Measurements from ENCODE around the gene KCNH1.

GRCh38 chr1:210980082-210980481, 153.9 kb downstream of the KCNH1 start:
- TF ChIP-seq, protein P1, sequence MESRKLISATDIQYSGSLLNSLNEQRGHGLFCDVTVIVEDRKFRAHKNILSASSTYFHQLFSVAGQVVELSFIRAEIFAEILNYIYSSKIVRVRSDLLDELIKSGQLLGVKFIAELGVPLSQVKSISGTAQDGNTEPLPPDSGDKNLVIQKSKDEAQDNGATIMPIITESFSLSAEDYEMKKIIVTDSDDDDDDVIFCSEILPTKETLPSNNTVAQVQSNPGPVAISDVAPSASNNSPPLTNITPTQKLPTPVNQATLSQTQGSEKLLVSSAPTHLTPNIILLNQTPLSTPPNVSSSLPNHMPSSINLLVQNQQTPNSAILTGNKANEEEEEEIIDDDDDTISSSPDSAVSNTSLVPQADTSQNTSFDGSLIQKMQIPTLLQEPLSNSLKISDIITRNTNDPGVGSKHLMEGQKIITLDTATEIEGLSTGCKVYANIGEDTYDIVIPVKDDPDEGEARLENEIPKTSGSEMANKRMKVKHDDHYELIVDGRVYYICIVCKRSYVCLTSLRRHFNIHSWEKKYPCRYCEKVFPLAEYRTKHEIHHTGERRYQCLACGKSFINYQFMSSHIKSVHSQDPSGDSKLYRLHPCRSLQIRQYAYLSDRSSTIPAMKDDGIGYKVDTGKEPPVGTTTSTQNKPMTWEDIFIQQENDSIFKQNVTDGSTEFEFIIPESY (IDR thresholded peaks at IDR 0.05) = no peak
- no peak for TF ChIP-seq CTCF (IDR thresholded peaks at IDR 0.05; ENCODE audit: low read depth, low read length, missing input control)
- no peak for TF ChIP-seq JUND (IDR thresholded peaks at IDR 0.05)
- no peak for TF ChIP-seq REST (IDR thresholded peaks at IDR 0.05)
- no peak for TF ChIP-seq SP1 (IDR thresholded peaks at IDR 0.05)
